ENCODE results near the gene NEB. TPM values are rescaled to one million over a fixed set of nuclear protein-coding genes. Genes with fewer than 3 reads are reported as not detected.

The NEB gene
- total and polyA plus RNA-seq, 2 of the 13 experiments (the other 11 are each of a cell fraction or from before 2014, with no cell fraction given) = 0.21 to 0.24 TPM

- TF ChIP-seq ZHX2 (IDR thresholded peaks at IDR 0.05; ENCODE audit: low read depth) (no peak), ZHX2 (CRISPR knock-in tag; IDR thresholded peaks at IDR 0.05; ENCODE audit: borderline replicate concordance) (no peak), ZNF670 (CRISPR knock-in tag; IDR thresholded peaks at IDR 0.05; ENCODE audit: borderline replicate concordance) (peak; percentile 71; the same call in 1 of the 2 replicates), ZNF558 (CRISPR knock-in tag; IDR thresholded peaks at IDR 0.05; ENCODE audit: borderline replicate concordance) (no peak), SMARCE1 (IDR thresholded peaks at IDR 0.05; ENCODE audit: borderline replicate concordance) (no peak), ZNF180 (CRISPR knock-in tag; IDR thresholded peaks at IDR 0.05; ENCODE audit: borderline replicate concordance, low read depth) (no peak), SMC3 (IDR thresholded peaks at IDR 0.05; ENCODE audit: low read length) (no peak), ZNF605 (CRISPR knock-in tag; IDR thresholded peaks at IDR 0.05) (no peak), NFE2L1 (CRISPR knock-in tag; IDR thresholded peaks at IDR 0.05; ENCODE audit: borderline replicate concordance) (no peak), MYC (CRISPR knock-in tag; IDR thresholded peaks at IDR 0.05; ENCODE audit: borderline replicate concordance) (0 out of 2 replicates have a peak, but pooled peaks have one; percentile 33), PBX2 (CRISPR knock-in tag; IDR thresholded peaks at IDR 0.05) (no peak), ZC3H4 (CRISPR knock-in tag; IDR thresholded peaks at IDR 0.05; ENCODE audit: borderline replicate concordance) (no peak), GATA4 (IDR thresholded peaks at IDR 0.05; ENCODE audit: borderline replicate concordance, low read depth) (no peak), MXI1 (IDR thresholded peaks at IDR 0.05; ENCODE audit: borderline replicate concordance, low read depth, low read length) (peak; percentile 81; the same call in 1 of the 3 replicates), USF2 (IDR thresholded peaks at IDR 0.05; ENCODE audit: low read depth, low read length) (peak; percentile 22; the same call in 1 of the 2 replicates), USF2 (CRISPR knock-in tag; IDR thresholded peaks at IDR 0.05; ENCODE audit: borderline replicate concordance) (peak; percentile 60; the same call in 1 of the 2 replicates), ZNF839 (CRISPR knock-in tag; IDR thresholded peaks at IDR 0.05; ENCODE audit: borderline replicate concordance) (no peak), RXRB (CRISPR knock-in tag; IDR thresholded peaks at IDR 0.05; ENCODE audit: borderline replicate concordance) (peak; percentile 36; the same call in 1 of the 2 replicates), ZNF7 (CRISPR knock-in tag; IDR thresholded peaks at IDR 0.05) (no peak)
These were observed 95.9 kb downstream of the NEB start (continued) for GRCh38 chr2:151638191-151638933.
